Duodenal mucosa (tissue), 2 donors: Measurements from ENCODE around the gene NMT1.

Experiments
- H3K27ac ChIP-seq: one replicate; pipeline ENCODE4 v1.7.0; 2013; ENCODE audit warnings: low read depth, low read length
- H3K27me3 ChIP-seq, 2 donors: one replicate each; pipeline ENCODE4 v1.7.0; 2013; ENCODE audit warnings: low read length in 2 of 2, control low read depth in 1 of 2; ENCODE audit not compliant: insufficient read depth in 2 of 2, control insufficient read depth in 1 of 2
- H3K36me3 ChIP-seq, 2 donors: one replicate each; pipeline ENCODE4 v1.7.0; 2013; ENCODE audit warnings: low read length in 2 of 2, control low read depth in 1 of 2; ENCODE audit not compliant: insufficient read depth in 2 of 2, control insufficient read depth in 1 of 2
- H3K4me1 ChIP-seq, 2 donors: one replicate each; pipeline ENCODE4 v1.7.0; 2013; ENCODE audit warnings: low read length in 2 of 2, control low read depth in 1 of 2; ENCODE audit not compliant: insufficient read depth in 2 of 2, control insufficient read depth in 1 of 2
- H3K4me3 ChIP-seq, 2 donors: one replicate each; pipeline ENCODE4 v1.7.0; 2013; ENCODE audit warnings: low read length in 2 of 2, low read depth in 1 of 2
- H3K9ac ChIP-seq, 2 donors: one replicate each; pipeline ENCODE4 v1.7.0; 2013; ENCODE audit warnings: low read length in 2 of 2, low read depth in 1 of 2
- H3K9me3 ChIP-seq, 2 donors: one replicate each; pipeline ENCODE4 v1.7.0; 2013; ENCODE audit warnings: low read length in 2 of 2, control low read depth in 1 of 2; ENCODE audit not compliant: control insufficient read depth in 1 of 2

The NMT1 gene

GRCh38 chr17:45060797-45061605, at the start of gene NMT1:
NMT1 (plus strand) TSS chr17:45061317; CDS start chr17:45061330, 13 bp downstream.
- Histone ChIP-seq H3K36me3 (no peaks in the 10 kb centered on the region), H3K9ac (peak within 1 kb of the TSS; percentile 85 to 93), H3K4me1 (peaks cover 17 to 42% of the 10 kb centered on the region in 2 donors), H3K4me3 (peak within 1 kb of the TSS; percentile 93 to 98), H3K27ac (peak within 1 kb of the TSS; percentile 80), H3K27me3 (no peaks in the 10 kb centered on the region), H3K9me3 (no peaks in the 10 kb centered on the region)

- Histone ChIP-seq H3K27ac (no peak overlapping the region), H3K4me3 (no peak overlapping the region), H3K9me3 (no peaks in the 10 kb centered on the region), H3K4me1 (peaks cover 0 to 3% of the 10 kb centered on the region in 2 donors), H3K27me3 (no peaks in the 10 kb centered on the region), H3K36me3 (no peaks in the 10 kb centered on the region), H3K9ac (no peak overlapping the region)
Observed at GRCh38 chr17:45011767-45012166, 49.4 kb upstream of the NMT1 start.

GRCh38 chr17:45013021-45013997, 47.8 kb upstream of the NMT1 start:
- Histone ChIP-seq H3K9ac (no peak overlapping the region), H3K4me3 (no peak overlapping the region), H3K9me3 (no peaks in the 10 kb centered on the region), H3K27me3 (peaks cover 2 to 3% of the 10 kb centered on the region in 2 donors), H3K27ac (no peak overlapping the region), H3K4me1 (peaks cover 0 to 4% of the 10 kb centered on the region in 2 donors), H3K36me3 (no peaks in the 10 kb centered on the region)

GRCh38 chr17:45016237-45016636, 44.9 kb upstream of the NMT1 start:
- H3K4me1 ChIP-seq: peaks cover 8 to 18% of the 10 kb centered on the region in 2 donors
- no peaks in the 10 kb centered on the region for H3K9me3 ChIP-seq
- H3K27me3 ChIP-seq: peaks cover 22 to 24% of the 10 kb centered on the region in 2 donors
- no peaks in the 10 kb centered on the region for H3K36me3 ChIP-seq
- H3K4me3 ChIP-seq: no peak overlapping the region
- no peak overlapping the region for H3K9ac ChIP-seq
- H3K27ac ChIP-seq: no peak overlapping the region

- H3K36me3 ChIP-seq: no peaks in the 10 kb centered on the region
- H3K4me1 ChIP-seq: peaks cover 13 to 24% of the 10 kb centered on the region in 2 donors
- no peak overlapping the region for H3K9ac ChIP-seq
- H3K4me3 ChIP-seq: no peak overlapping the region
- H3K27me3 ChIP-seq: peaks cover 24 to 25% of the 10 kb centered on the region in 2 donors
- H3K27ac ChIP-seq: no peak overlapping the region
- H3K9me3 ChIP-seq: no peaks in the 10 kb centered on the region
Observed at GRCh38 chr17:45016823-45017222, 44.3 kb upstream of the NMT1 start.

- peaks cover 13 to 28% of the 10 kb centered on the region in 2 donors for H3K4me1 ChIP-seq
- H3K4me3 ChIP-seq: peak overlapping the region; percentile 23 to 58
- H3K27me3 ChIP-seq: peaks cover 24 to 25% of the 10 kb centered on the region in 2 donors
- H3K27ac ChIP-seq: no peak overlapping the region
- no peaks in the 10 kb centered on the region for H3K9me3 ChIP-seq
- no peaks in the 10 kb centered on the region for H3K36me3 ChIP-seq
- H3K9ac ChIP-seq: peak overlapping the region in 1 of 2 donors; percentile 32
Observed at GRCh38 chr17:45018514-45018847, 42.6 kb upstream of the NMT1 start.

GRCh38 chr17:45018848-45019711, 42.0 kb upstream of the NMT1 start:
- H3K4me3 ChIP-seq: peak overlapping the region; percentile 23 to 58
- peak overlapping the region in 1 of 2 donors; percentile 32 for H3K9ac ChIP-seq
- peaks cover 0 to 5% of the 10 kb centered on the region in 2 donors for H3K36me3 ChIP-seq
- H3K27ac ChIP-seq: no peak overlapping the region
- peaks cover 13 to 28% of the 10 kb centered on the region in 2 donors for H3K4me1 ChIP-seq
- H3K27me3 ChIP-seq: peaks cover 24 to 25% of the 10 kb centered on the region in 2 donors
- H3K9me3 ChIP-seq: no peaks in the 10 kb centered on the region

GRCh38 chr17:45020354-45021138, 40.6 kb upstream of the NMT1 start:
- Histone ChIP-seq H3K9ac (no peak overlapping the region), H3K36me3 (peaks cover 0 to 10% of the 10 kb centered on the region in 2 donors), H3K27ac (no peak overlapping the region), H3K27me3 (peaks cover 24 to 25% of the 10 kb centered on the region in 2 donors), H3K4me3 (no peak overlapping the region), H3K9me3 (no peaks in the 10 kb centered on the region), H3K4me1 (peaks cover 13 to 28% of the 10 kb centered on the region in 2 donors)
